Islet precursor cell (in vitro differentiated cells): Measurements from ENCODE around the gene SNX25.
"Not testable (repeated sequence)": the region's sequence is repeated elsewhere in the genome, so short reads cannot be mapped to it uniquely, and the experiment has no call there.

Source experiments
- DNase-seq: peaks from one replicate; pipeline ENCODE4 v3.0.0-alpha.2; 2018

The SNX25 gene

GRCh38 chr4:185209031-185209851 is at the start of gene SNX25:
Gene SNX25, plus strand, starts transcription at chr4:185209598. Its CDS starts 229 bp downstream, at chr4:185209827.
- peak; percentile 95 for DNase-seq

GRCh38 chr4:185165605-185166063 is 43.8 kb upstream of the SNX25 start:
- DNase-seq = no peak

GRCh38 chr4:185167234-185167633 is 42.2 kb upstream of the SNX25 start:
- DNase-seq = no peak

GRCh38 chr4:185171373-185172071 is 37.9 kb upstream of the SNX25 start:
- DNase-seq = no peak

- DNase-seq = no peak
Measured at GRCh38 chr4:185179488-185179887, 29.9 kb upstream of the SNX25 start.

GRCh38 chr4:185182239-185182638 is 27.2 kb upstream of the SNX25 start:
- no peak for DNase-seq

GRCh38 chr4:185183622-185184281 is 25.6 kb upstream of the SNX25 start:
- DNase-seq = peak; percentile 68

GRCh38 chr4:185186769-185187168 is 22.6 kb upstream of the SNX25 start:
- no peak for DNase-seq

GRCh38 chr4:185189606-185190305 is 19.6 kb upstream of the SNX25 start:
- no peak for DNase-seq

GRCh38 chr4:185190306-185190856 is 19.0 kb upstream of the SNX25 start:
- DNase-seq = no peak

- DNase-seq = no peak
Measured at GRCh38 chr4:185192059-185192458, 17.3 kb upstream of the SNX25 start.

- no peak for DNase-seq
Measured at GRCh38 chr4:185194924-185195888, 14.2 kb upstream of the SNX25 start.

- no peak for DNase-seq
Measured at GRCh38 chr4:185196437-185196836, 13.0 kb upstream of the SNX25 start.

- DNase-seq = not testable (repeated sequence)
Measured at GRCh38 chr4:185198189-185198588, 11.2 kb upstream of the SNX25 start.

GRCh38 chr4:185201977-185202962 is 7.1 kb upstream of the SNX25 start:
- peak; percentile 66 for DNase-seq

- no peak for DNase-seq
Measured at GRCh38 chr4:185202984-185203485, 6.4 kb upstream of the SNX25 start.

- peak; percentile 80 for DNase-seq
Measured at GRCh38 chr4:185203486-185204237, 5.7 kb upstream of the SNX25 start, which contains the start of gene CFAP97. Gene CFAP97, minus strand, starts transcription at chr4:185204000. Its CDS starts 12,804 bp downstream, at chr4:185191196.

GRCh38 chr4:185204238-185204910 is 5.0 kb upstream of the SNX25 start:
- DNase-seq = no peak
